Measurements from ENCODE around the gene DNPEP. TPM values are rescaled to one million over a fixed set of nuclear protein-coding genes. Genes with fewer than 3 reads are reported as not detected.

Gene DNPEP
- 68.5 and 91.9 TPM in 2 replicates for total RNA-seq

DNA sequence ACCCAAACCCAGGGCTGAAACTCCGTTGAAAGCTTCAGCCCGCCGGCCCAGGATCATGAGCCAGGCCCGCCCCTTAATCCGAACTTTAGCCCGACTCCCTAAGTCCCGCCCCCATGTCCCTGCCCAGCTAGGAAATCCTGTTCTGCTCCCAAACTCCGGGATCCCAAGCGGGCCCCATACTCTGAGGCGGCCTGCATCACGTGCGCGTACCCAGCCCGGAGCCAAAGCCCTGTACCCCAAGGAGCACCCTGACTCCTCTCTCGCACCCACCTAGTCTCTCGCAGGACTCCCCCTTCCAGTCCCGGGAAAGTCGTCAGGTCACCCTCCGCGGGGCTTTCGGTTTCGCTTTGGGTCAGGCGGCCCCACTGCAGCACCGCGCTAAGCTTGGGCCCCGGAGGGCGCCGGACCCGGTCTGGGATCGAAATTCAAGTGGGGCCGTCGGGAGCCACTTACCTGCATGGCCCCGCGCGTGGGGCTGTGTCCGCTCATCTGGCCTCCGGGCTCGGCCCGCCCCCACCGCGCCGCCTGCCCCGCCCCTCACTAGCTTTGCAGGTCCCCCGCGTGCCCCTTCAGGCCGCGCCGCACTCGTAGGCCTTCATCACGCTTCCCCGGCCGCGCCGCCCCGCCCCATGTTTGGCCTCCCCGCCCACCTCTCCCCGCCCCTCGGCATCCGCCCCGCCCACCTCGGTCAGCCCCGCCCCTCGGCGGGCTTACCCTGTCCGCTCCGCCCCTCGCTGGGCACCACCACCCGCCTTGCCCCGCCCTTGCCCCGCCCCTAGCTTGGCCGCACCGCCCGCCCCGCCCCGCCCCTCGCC, at the start of gene DNPEP:
DNPEP (minus strand) TSS at position 607 of the 815 bp plus-strand sequence; CDS start at position 489, 118 bp downstream.

DNA sequence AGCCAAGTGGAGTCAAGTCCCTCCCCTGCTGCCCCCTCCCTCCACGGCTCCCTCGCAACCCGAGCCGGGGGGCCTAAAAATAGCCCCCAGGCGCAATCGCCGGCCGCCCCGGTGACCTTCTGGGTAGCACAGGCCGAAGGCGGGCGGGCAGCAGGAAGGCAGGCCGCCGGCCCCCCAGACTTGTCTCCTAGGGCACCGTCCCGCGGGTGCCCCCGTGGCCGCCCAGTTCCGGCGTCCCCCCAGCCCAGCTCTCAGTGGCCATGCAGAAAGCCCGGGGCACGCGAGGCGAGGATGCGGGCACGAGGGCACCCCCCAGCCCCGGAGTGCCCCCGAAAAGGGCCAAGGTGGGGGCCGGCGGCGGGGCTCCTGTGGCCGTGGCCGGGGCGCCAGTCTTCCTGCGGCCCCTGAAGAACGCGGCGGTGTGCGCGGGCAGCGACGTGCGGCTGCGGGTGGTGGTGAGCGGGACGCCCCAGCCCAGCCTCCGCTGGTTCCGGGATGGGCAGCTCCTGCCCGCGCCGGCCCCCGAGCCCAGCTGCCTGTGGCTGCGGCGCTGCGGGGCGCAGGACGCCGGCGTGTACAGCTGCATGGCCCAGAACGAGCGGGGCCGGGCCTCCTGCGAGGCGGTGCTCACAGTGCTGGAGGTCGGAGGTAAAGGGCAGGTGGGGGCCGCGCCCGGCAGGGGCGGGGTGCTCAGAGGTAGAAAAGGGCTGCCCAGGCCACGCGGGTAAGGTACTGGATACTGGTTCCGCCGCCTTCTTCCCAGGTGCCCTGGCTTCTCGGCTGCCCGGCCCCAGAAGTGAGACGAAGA, 47.2 kb upstream of the DNPEP start, which contains the start of gene SPEG:
SPEG (plus strand) TSS at position 126 of the 808 bp plus-strand sequence; CDS start at position 261, 135 bp downstream.

DNA sequence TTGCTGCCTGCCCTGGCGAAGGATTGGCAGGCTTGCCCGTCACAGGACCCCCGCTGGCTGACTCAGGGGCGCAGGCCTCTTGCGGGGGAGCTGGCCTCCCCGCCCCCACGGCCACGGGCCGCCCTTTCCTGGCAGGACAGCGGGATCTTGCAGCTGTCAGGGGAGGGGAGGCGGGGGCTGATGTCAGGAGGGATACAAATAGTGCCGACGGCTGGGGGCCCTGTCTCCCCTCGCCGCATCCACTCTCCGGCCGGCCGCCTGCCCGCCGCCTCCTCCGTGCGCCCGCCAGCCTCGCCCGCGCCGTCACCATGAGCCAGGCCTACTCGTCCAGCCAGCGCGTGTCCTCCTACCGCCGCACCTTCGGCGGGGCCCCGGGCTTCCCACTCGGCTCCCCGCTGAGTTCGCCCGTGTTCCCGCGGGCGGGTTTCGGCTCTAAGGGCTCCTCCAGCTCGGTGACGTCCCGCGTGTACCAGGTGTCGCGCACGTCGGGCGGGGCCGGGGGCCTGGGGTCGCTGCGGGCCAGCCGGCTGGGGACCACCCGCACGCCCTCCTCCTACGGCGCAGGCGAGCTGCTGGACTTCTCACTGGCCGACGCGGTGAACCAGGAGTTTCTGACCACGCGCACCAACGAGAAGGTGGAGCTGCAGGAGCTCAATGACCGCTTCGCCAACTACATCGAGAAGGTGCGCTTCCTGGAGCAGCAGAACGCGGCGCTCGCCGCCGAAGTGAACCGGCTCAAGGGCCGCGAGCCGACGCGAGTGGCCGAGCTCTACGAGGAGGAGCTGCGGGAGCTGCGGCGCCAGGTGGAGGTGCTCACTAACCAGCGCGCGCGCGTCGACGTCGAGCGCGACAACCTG, 30.7 kb upstream of the DNPEP start, which contains the start of gene DES:
DES (plus strand) TSS at position 223 of the 857 bp plus-strand sequence; CDS start at position 309, 86 bp downstream.

DNA sequence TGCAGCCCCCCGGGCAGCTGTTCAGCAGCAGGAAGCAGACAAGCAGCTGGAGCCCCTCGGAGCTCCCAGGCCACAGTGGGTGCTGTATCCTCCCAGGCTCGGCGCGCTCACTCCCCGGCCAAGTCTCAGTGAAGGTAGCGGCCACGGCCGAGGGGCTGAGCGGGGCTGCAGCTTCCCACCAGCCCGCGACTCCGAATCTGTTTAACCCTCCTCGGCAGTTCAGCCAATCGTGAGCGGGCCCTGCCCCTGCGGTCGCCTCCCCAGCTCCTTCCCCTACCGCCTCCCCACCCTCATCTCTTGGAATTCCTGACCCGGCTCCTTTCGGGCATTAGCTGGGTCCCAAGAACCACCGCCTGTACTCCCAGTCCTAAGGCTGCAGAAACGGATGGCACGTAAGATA, 55.2 kb downstream of the DNPEP start, which contains the start of gene RESP18:
RESP18 (minus strand) TSS at position 203 of the 400 bp plus-strand sequence.

Other genes with a start within 250 kb of the DNPEP start
- gene NHEJ1, start 227.1 kb downstream of the DNPEP start, total RNA-seq: 18.5 and 22.0 TPM in 2 replicates
- gene SLC23A3, start 217.9 kb downstream of the DNPEP start, total RNA-seq: 2.9 and 8.1 TPM in 2 replicates
- 31.5 and 43.7 TPM in 2 replicates for gene CNPPD1, start 211.0 kb downstream of the DNPEP start, total RNA-seq
- gene RETREG2, start 209.6 kb downstream of the DNPEP start, total RNA-seq: 75.5 and 88.8 TPM in 2 replicates
- gene ZFAND2B, start 181.1 kb downstream of the DNPEP start, total RNA-seq: 18.1 and 26.0 TPM in 2 replicates
- gene ABCB6, start 169.0 kb downstream of the DNPEP start, total RNA-seq: 69.9 and 77.9 TPM in 2 replicates
- 73.2 and 73.7 TPM in 2 replicates for gene ATG9A, start 158.3 kb downstream of the DNPEP start, total RNA-seq
- 41.4 and 52.1 TPM in 2 replicates for gene ANKZF1, start 158.1 kb downstream of the DNPEP start, total RNA-seq
- gene GLB1L, start 142.5 kb downstream of the DNPEP start, total RNA-seq: 12.1 and 14.9 TPM in 2 replicates
- gene STK16, start 142.4 kb downstream of the DNPEP start, total RNA-seq: 31.2 and 31.4 TPM in 2 replicates
- not detected in 2 replicates for gene TUBA4B, start 134.7 kb downstream of the DNPEP start, total RNA-seq
- gene TUBA4A, start 134.0 kb downstream of the DNPEP start, total RNA-seq: 17.9 and 19.6 TPM in 2 replicates
- 74.7 and 78.8 TPM in 2 replicates for gene DNAJB2, start 108.5 kb downstream of the DNPEP start, total RNA-seq
- 23.5 and 45.4 TPM in 2 replicates for gene PTPRN, start 78.5 kb downstream of the DNPEP start, total RNA-seq
- gene RESP18, start 55.2 kb downstream of the DNPEP start, total RNA-seq: not detected in 2 replicates
- 1.1 and 3.0 TPM in 2 replicates for gene DES, start 30.5 kb upstream of the DNPEP start, total RNA-seq
- gene SPEG, start 46.9 kb upstream of the DNPEP start, total RNA-seq: 45.7 and 87.2 TPM in 2 replicates
- gene GMPPA, start 111.0 kb upstream of the DNPEP start, total RNA-seq: 60.6 and 64.6 TPM in 2 replicates
- 0.39 and 0.46 TPM in 2 replicates for gene ASIC4, start 126.6 kb upstream of the DNPEP start, total RNA-seq
- 341 and 462 TPM in 2 replicates for gene CHPF, start 155.9 kb upstream of the DNPEP start, total RNA-seq
- gene TMEM198, start 156.1 kb upstream of the DNPEP start, total RNA-seq: 1.3 and 1.4 TPM in 2 replicates
- 57.9 and 64.4 TPM in 2 replicates for gene OBSL1, start 183.6 kb upstream of the DNPEP start, total RNA-seq
- 0.26 and 0.43 TPM in 2 replicates for gene INHA, start 184.4 kb upstream of the DNPEP start, total RNA-seq
- 13.2 and 18.0 TPM in 2 replicates for gene STK11IP, start 209.9 kb upstream of the DNPEP start, total RNA-seq
- 4.0 and 7.0 TPM in 2 replicates for gene SLC4A3, start 239.7 kb upstream of the DNPEP start, total RNA-seq

Data from smooth muscle cell of the pulmonary artery (primary cell).